Hindlimb muscle (tissue), 1 donor: ENCODE results near the gene OR2A25. TPM values are rescaled to one million over a fixed set of nuclear protein-coding genes. Genes with fewer than 3 reads are reported as not detected.

Source experiments
- DNase-seq: peaks from one replicate; pipeline ENCODE4 v3.0.0-alpha.2; 2013
- polyA plus RNA-seq: library from polyadenylated mRNA; unstranded; fragments of 120-200 nt; gene quantifications from one replicate; pipeline ENCODE4 v1.2.1, GENCODE V29; 2013; ENCODE audit not compliant: insufficient read length

OR2A25 gene
- polyA plus RNA-seq, 1 donor = not detected

DNA sequence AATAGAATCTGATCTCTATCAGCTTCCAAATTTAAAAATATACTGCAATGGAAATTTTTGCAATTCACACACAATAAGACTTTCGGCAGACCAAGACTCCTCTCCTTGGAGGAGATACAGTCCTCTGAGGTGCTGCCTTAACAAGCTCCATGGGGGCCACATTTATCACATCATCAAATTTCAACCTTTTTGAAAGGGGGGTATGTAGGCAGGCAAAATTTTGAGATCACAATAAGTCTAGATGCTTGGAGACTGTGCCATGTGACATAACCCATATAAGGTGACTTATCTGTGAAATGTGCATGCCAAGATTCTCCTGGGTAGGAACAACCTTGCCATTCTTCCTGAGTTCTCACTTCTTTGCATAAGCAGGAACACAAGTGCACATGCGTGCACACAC, 16.4 kb downstream of the OR2A25 start, which contains the start of gene OR2A12:
Gene OR2A12, plus strand, starts transcription at position 301 of the 400 bp plus-strand sequence. CDS start 8,830 bp downstream, outside the sequence.
- DNase-seq = no peak

DNA sequence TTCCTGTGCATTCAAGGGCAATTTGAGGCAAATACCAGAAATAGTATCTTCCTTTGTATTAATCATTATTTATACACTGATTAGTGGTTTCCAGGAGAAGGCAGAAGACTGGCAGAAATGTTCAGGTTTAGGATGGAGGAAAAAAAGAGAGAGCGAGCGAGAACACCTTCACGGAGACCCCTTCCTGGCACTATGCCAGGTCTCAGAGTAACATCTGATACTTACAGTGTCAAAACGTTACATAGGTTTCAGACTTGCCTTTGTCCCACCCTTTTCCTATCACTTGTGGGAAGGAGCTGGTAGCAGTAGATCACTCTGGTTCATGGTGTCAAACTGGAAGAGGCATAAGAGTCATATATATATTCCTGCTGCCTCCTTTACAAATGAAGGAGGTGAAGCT, 17.1 kb downstream of the OR2A25 start:
- DNase-seq = no peak

DNA sequence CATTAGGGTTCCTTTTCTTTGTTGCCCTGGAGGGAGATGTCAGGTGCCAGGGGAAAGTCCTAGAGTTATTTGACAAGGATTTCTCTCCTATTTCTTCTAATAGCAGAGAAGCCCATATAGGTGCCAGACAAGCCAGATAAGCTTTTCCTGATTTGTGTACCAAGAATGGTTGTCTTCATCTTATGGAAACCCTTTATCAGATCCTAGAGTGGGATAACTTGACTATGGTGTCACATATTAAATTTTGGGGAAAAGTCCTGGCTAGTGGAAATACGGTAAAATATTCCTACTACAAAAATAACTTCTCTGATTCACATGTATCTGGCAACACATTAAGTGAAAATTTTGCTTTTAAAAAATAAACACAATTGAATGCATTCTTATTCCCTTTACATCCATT, 17.6 kb downstream of the OR2A25 start:
- DNase-seq = no peak

DNA sequence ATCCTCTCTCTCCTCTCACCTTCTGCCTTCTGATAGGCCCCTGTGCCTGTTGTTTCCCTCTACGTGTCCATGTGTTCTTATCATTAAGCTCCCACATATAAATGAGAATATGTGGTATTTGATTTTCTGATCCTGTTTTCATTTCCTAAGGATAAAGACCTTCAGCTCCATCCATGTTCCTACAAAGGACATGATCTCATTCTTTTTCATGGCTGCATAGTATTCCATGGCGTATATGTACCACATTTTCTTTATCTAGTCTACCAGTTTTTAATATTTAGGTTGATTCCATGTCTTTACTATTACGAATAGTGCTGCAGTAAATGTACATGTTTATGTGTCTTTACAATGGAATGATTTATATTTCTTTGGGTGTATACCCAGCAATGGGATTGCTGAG, 21.1 kb downstream of the OR2A25 start:
- no peak for DNase-seq

DNA sequence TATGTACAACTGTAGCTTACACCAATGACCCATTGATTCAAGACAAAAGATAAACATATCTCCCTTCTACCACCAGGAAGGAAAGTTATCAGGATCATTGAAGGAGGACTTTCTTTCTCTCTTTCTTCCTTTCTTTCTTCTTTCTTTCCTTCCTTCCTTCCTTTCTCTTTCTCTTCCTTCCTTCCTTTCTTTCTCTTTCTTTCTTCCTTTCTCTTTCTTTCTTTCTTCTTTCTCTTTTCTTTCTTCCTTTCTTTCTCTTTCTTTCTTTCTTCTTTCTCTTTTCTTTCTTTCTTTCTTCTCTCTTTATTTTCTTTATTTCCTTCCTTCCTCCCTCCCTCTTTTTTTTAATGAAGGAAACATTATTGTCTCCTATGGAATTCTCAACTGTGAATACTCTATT, 29.2 kb downstream of the OR2A25 start:
- no peak for DNase-seq

DNA sequence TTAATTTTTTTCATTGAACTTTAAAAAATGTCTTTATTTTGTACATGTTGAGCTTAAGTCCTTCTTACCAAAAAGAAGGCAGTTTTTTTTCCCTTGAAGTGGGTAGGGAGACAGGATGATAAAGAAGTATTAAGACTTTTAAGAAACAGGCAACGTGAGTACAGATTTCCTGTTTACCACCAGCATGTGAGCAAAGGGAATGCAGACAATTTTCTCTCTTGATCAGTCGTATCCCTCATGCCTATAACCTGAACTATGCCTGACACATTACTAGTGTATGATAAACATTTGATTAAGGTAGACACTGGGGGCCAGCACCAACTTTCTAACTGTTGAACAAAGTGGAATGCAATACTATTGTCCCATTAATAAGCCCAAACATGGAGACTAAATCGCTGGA, 31.0 kb downstream of the OR2A25 start:
- DNase-seq = no peak

DNA sequence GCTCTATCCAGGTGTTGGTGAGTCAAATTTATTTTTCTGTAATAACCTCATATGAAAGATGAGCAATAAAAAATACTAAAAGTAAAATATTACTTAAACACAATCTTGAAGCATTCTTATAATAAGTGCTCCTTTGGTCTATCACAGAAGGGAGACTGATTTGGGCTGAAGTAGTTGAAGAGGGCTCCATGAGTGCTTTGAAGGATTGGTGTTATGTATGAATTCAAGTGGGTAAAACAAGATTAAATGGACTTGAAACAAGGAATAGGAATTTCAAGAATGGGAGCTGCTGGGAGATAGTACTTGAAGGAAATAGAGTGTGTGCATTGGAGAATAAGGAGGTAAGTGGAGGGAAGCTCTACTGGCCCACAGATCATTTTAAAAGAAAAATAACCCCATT, 32.4 kb downstream of the OR2A25 start:
- DNase-seq = no peak

DNA sequence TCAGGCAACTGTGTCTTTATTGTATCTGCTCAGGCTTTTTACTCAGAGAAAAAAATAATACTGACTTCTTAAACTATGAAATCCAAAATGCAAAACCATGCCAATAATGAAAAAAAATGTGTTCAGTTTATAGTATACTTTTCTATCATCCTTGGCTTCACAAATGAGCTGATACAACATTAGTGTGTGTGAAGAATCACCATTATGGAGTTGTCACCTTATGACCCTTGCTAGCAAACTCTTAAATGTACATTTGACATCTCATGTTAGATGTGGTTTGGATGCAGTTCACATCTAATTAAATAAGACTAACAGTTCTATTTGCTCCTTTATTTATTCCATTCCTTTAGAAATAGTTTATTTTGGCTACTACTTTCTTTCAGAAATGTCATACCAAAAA, 35.6 kb downstream of the OR2A25 start:
- DNase-seq = no peak

DNA sequence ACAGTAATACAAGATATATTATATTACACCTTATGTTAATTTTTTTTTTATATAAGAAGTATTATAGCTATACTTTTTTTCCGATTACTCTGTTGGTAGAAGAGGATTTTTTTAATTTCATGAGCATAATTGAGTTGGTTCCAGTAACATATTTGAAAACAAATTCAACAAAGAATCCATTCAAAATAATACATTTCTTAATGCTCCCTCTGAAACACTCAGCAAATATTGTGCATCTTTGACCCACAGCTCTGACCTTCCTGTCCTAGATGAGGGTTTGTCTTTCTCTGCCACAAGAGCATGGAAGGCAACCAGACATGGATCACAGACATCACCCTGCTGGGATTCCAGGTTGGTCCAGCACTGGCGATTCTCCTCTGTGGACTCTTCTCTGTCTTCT, 39.7 kb downstream of the OR2A25 start, which contains the start of gene OR2A2:
Gene OR2A2, plus strand, starts transcription at position 301 of the 400 bp plus-strand sequence. Its CDS starts 0 bp downstream, at position 301.
- DNase-seq = no peak

DNA sequence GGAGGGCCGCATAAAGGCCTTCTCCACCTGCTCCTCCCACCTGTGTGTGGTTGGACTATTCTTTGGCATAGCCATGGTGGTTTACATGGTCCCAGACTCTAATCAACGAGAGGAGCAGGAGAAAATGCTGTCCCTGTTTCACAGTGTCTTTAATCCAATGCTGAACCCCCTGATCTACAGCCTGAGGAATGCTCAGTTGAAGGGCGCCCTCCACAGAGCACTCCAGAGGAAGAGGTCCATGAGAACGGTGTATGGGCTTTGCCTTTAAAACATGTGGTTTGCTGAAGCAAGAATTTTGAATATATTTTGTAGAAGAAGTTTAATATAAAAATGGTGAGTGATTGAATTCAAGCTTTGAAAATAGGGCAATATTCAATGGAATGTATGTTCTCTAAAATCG, 40.7 kb downstream of the OR2A25 start:
- no peak for DNase-seq

DNA sequence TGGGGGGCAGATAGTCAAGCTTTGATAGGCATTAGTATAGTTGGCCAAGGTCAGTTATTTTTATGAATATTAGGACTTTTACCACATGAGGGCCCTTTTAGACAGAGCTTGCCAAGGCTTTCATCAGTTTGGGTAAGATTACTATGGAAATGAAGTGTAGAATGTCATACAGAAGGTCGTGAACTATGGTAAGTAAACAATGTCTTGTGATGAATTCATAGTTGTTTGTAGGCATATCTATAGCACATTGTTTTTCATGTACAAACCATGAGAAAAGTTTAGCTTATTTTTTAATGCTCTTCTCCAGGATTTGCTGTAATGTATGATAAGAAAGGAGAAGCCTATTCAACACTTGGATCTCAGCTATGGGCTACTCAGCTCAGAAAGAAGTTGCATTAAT, 44.0 kb downstream of the OR2A25 start:
- no peak for DNase-seq

DNA sequence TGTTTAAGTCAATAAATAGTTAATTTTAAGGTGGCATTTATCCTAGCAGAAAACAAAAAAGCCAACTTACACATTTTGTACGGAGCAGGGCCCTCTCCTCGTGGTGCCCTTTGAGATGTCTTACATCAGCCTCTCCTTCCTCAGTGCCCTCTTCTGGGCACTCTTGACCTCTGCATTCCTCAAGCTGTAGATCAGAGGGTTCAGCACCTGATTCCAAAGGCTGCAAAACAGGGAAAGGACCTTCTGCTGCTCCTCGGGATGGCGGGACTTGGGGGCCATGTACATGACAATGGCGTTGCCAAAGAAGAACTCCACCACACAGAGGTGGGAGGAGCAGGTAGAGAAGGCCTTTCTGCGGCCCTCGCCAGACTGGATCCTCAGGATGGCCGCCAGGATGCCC, 48.7 kb downstream of the OR2A25 start:
- DNase-seq = no peak

DNA sequence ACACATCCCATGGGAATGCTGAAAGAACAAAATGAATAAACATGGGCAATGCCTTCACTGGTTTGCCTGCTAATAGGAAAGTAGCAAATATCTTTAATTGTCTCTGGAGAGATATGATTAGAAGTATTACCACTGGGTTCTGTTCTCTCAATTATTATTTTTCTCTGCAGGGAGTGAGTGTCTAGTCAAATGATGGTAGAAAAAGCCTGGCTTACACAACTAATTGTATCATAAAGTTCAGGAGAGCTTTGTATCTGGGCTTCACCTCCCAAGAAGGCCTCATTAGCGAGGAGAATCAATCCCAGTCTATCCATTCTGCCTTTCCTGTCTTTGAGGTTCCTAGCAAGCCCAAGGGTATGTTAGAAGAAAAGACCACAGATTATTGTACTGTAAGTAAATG, 53.3 kb downstream of the OR2A25 start, which contains the start of gene OR2A14:
Gene OR2A14, plus strand, starts transcription at position 301 of the 400 bp plus-strand sequence. CDS start 5,937 bp downstream, outside the sequence.
- no peak for DNase-seq

Other genes with a start within 250 kb of the OR2A25 start
- 188 TPM for gene TCAF1, start 167.6 kb upstream of the OR2A25 start, polyA plus RNA-seq
- gene OR2F2, start 134.6 kb upstream of the OR2A25 start, polyA plus RNA-seq = not detected
- gene OR2F1, start 115.0 kb upstream of the OR2A25 start, polyA plus RNA-seq = not detected
- not detected for gene OR6B1, start 69.5 kb upstream of the OR2A25 start, polyA plus RNA-seq
- gene OR2A5, start 20.9 kb upstream of the OR2A25 start, polyA plus RNA-seq = not detected
- not detected for gene OR2A12, start 16.5 kb downstream of the OR2A25 start, polyA plus RNA-seq
- gene OR2A2, start 39.8 kb downstream of the OR2A25 start, polyA plus RNA-seq = not detected
- not detected for gene OR2A14, start 53.4 kb downstream of the OR2A25 start, polyA plus RNA-seq
- not detected for gene CTAGE4, start 113.7 kb downstream of the OR2A25 start, polyA plus RNA-seq
- 1.3 TPM for gene ARHGEF35, start 126.0 kb downstream of the OR2A25 start, polyA plus RNA-seq
- 0.53 TPM for gene OR2A42, start 169.8 kb downstream of the OR2A25 start, polyA plus RNA-seq
- 1.1 TPM for gene OR2A7, start 195.0 kb downstream of the OR2A25 start, polyA plus RNA-seq
- 1.4 TPM for gene CTAGE8, start 199.5 kb downstream of the OR2A25 start, polyA plus RNA-seq
- 0.19 TPM for gene OR2A1, start 242.6 kb downstream of the OR2A25 start, polyA plus RNA-seq